ENCODE results near the gene TCF7L1.
A peak's percentile ranks its signal among the peaks of the same experiment; 100 is the strongest.
"Not testable (repeated sequence)": the region's sequence is repeated elsewhere in the genome, so short reads cannot be mapped to it uniquely, and the experiment has no call there.

The TCF7L1 gene

GRCh38 chr2:85302121-85302520 lies 168.9 kb downstream of the TCF7L1 start:
- DNase-seq = no peak

- no peak for DNase-seq
Measured at GRCh38 chr2:85303780-85304531, 170.8 kb downstream of the TCF7L1 start.

- no peak for DNase-seq
Measured at GRCh38 chr2:85307527-85307897, 174.3 kb downstream of the TCF7L1 start.

DNA sequence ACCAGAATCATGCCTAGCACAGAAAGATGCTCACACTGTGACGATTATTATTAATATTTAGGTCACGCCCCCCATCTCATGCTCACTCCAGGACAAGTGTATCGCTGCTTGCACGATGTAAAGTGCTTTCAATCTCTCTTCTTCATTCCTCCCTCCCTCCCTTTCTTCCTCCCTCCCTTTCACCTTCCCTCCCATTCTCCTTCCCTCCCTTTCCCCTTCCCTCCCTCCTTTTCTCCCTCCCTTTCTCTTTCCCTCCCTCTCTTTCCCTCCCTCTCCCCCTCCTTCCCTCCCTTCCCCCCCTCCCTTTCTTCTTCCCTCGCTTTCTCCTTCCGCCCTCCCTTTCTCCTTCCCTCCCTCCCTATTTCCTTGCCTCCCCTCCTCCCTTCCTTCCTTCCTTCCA lies 175.0 kb downstream of the TCF7L1 start:
- DNase-seq = no peak

DNA sequence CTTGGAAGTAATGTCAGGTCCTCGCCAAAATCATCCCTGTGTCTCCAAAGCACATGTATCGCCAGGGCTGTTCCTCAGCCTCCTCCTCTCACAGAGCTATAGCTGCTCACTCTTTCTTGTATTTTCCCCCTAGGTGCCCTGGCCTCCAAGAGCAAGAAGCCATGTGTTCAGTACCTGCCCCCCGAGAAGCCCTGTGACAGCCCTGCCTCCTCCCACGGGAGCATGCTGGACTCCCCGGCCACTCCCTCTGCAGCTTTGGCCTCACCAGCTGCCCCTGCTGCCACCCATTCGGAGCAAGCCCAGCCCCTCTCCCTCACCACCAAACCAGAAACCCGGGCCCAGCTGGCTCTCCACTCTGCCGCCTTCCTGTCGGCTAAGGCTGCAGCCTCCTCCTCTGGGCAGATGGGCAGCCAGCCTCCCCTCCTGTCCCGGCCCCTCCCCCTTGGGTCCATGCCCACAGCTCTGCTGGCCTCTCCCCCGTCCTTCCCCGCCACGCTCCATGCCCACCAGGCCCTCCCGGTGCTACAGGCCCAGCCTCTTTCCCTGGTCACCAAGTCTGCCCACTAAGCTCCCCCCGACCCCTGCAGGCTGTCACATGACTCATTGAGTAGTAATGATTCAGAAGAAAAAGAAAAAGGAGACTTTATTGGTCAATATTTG lies 175.8 kb downstream of the TCF7L1 start:
- no peak for DNase-seq

DNA sequence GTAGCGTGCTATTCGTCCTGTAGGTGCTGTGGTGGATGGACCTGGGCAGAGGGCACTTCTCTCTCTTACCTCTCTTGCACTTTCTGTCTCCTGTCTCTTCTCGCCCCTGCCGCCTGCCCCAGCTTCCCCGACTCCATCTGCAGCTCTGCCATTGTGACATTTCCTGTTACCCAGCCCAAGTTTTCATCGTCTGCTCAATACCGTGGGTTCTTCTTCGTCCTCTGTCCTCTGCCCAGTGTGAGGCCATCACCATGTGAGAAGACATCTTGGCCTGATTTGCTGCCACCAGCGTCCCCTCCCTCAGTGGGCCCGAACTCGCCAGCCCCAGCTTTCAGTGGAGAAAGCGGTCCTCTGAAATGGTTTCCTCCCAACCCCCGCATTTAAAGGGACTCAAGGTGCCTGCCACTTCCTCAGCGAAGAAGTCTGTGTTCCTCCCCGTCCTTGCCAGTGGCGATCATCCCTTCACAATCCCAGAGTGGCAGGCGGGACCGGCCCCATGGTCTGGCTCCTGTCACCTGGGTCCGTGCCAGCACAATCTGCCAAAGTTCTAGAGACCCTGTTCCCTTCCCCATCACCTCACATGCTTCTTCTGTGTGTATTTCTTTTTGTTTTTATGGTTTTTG lies 176.6 kb downstream of the TCF7L1 start:
- DNase-seq = peak in 1 of 2 donors; percentile 27

DNA sequence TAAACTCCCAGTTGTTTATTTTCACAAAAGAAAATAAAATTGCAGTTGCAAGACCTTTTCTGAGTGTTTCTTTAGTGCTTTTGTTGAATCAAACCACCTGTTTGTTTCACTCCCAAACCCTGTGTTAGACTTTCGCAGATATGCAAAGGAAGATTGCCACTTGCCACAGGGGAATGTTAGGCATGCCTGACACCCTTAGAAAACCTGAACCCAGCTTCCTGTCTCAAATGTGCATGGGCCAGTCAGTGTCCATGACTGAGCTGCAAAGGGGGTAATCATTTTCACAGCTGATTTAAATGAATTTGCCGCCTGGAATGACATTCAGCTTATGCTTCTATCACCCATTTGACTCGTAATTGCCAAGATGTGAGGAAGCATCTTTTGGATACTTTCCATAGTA lies 177.1 kb downstream of the TCF7L1 start:
- DNase-seq = no peak

DNA sequence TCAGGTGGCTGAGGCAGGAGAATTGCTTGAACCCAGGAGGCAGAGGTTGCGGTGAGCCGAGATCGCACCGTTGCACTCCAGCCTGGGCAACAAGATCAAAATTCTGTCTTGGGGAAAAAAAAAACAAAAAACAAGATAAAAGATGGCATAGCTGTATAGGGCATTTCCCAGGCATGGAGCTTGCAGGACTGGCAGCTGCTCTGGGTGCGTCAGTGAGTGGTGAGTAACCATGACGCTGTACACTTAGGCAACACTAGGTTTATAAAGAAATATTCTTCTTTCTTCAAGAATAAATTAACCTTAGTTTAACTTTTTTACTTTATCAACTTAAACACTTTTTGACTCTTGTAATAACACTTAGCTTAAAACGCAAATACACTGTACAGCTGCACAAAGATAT lies 179.2 kb downstream of the TCF7L1 start:
- peak in 1 of 2 donors; percentile 30 for DNase-seq

DNA sequence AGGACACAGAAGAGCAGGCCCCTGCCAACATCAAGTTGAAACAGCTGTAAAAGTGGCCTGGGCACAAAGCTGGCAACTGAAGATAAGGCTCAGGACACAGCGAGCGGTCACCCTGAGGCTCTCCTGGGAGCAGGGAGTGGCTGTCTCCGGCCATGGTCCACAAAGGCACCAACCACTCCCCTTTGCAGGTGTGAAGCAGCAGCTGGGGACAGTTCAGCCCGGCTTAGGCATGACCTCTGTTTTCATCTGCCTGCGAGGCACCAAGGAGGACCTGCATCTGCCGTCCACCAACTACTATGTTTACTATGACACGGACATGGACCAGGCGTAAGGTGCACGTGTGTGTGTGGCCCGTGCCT lies 181.7 kb downstream of the TCF7L1 start:
- DNase-seq = no peak

GRCh38 chr2:85315921-85316320 lies 182.7 kb downstream of the TCF7L1 start:
- not testable (repeated sequence) for DNase-seq

- DNase-seq = peak; percentile 94 to 99
Measured at GRCh38 chr2:85318222-85319074, 185.3 kb downstream of the TCF7L1 start.

- peak; percentile 58 to 61 for DNase-seq
Measured at GRCh38 chr2:85319796-85320195, 186.6 kb downstream of the TCF7L1 start.

DNA sequence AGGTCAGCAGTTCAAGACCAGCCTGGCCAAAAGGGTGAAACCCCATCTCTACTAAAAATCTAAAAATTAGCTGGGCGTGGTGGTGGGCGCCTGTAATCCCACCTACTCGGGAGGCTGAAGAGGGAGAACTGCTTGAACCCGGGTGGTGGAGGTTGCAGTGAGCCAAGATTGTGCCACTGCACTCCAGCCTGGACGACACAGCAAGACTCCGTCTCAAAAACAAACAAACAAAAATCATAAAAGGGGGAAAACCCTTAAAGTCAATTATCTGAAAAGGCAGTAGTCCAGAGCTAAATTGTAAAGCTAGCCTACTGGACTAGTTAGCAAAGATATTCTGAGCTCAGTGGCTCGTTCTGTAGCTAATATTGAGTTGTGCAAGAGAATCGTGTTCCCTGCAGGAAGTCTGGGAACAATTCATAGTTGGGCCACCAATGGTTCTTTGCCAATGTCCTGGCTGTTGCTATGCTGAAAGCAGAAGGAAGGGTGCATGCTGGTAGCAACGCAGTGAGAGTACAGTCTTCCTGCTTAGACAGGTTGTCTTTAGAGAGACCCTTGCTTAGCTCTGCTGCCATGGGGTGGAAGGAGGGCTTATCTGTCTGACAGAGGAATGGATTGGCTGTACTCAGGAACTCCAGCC lies 190.3 kb downstream of the TCF7L1 start:
- DNase-seq = no peak

DNA sequence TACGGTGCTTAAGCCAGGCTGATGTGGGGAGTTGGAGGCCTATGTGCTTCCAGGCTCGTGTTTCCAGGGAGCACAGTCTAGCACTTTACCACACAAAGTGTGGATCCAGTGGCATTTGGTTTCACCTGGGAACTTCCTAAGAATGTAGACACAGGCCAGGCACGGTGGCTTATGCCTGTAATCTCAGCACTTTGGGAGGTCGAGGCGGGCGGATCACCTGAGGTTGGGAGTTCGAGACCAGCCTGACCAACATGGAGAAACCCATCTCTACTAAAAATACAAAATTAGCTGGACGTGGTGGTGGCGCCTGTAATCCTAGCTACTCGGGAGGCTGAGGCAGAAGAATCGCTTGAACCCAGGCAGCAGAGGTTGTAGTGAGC lies 190.8 kb downstream of the TCF7L1 start:
- not testable (repeated sequence) for DNase-seq

DNA sequence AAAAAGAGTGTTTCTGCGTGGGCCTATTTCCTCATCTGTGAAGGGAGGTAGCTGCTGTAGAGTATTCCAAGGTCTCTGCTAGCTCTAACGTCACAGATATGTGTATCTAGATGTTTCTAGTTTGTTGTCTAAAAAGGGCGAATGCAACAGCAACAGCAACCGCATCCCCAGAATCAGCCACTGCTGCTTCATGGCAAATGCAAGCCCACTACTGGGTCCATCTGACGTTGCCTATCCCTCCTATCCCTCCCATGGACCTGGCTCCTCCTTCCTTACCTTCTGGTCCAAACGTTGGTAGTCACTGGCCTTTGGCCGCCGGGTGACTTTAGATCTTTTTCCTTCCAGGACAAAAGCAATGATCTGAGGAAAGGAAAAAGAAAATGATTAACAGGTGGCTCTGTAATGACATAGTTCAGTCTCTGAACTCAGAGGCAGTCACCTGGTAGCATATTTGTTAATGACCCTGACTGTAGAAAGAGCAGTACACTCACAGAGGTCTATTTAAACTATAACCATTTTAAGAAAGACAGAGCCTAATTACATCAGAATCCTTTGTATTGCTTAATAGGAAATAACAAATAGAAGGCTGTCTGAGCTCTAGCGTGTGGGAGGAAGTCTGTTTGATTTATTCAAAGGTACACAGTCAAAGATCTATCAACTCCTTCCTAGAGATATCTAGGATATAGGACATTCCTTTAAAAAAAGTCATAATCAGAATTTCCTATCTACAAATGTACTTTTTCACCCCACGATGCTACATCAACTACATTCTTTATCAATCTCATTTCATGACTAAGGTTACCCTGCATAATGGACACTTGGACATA lies 191.7 kb downstream of the TCF7L1 start:
- DNase-seq = peak; percentile 57 to 80

DNA sequence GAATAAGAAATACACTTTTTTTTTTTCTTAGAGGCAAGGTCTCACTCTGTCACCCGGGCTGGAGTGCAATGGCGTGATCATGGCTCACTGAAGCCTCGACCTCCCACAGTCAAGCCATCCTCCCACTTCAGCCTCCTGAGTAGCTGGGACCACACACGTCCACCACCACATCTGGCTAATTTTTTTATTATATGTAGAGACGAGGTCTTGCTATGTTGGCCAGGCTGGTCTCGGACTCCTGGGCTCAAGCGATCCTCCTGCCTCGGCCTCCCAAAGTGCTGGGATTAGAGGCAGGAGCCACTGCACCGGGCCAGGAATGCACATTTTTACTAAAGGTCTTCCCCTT lies 192.2 kb downstream of the TCF7L1 start:
- no peak for DNase-seq

DNA sequence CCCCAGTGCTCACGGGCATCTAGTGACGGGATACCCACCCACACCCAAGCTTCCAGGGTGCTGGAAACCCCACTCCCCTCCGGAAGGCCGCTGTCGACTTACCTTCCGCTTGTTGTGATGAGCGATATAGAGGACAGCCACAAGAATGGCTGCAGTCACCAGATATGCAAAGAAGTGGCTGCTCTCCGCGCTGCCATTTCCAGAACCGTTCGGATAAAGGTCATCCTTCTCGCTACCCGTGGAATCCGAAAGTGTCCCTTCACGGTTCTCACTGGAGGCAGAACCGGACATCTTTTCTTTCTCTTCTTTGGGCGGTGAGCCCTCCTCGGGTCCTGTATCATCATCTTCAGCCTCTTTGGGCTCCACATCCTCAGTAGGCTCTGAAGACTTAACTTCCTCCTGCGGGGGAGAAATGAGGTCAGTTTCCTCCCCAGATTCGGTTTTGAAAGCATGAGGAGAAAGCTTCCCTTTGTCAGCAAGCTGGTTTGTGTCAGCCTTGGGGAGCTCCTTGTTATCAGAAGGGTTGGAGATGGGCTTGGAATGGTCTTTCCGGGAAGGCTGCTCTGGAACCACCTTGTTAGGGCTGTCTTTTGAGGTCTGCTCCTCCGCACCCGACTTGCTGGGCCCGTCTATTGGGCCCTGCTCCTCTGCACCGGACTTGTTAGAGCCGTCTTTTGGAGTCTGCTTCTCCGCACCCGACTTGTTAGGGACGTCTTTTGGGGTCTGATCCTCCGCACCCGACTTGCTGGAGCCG lies 193.4 kb downstream of the TCF7L1 start:
- DNase-seq = peak; percentile 86 to 87

- peak in 1 of 2 donors; percentile 20 for DNase-seq
Measured at GRCh38 chr2:85327160-85327821, 194.1 kb downstream of the TCF7L1 start.

GRCh38 chr2:85327822-85328617 lies 194.8 kb downstream of the TCF7L1 start, which contains the start of gene TGOLN2:
TGOLN2 (minus strand) TSS chr2:85327989; CDS start chr2:85327962, 27 bp downstream.
- DNase-seq = peak; percentile 91 to 94
